Smooth muscle cell (in vitro differentiated cells): Measurements from ENCODE around the gene CACNA2D4. TPM values are rescaled to one million over a fixed set of nuclear protein-coding genes. Genes with fewer than 3 reads are reported as not detected.

Experiments
- DNase-seq: peaks from one replicate; lab custom pipeline; 2025; ENCODE audit not compliant: unreplicated experiment; lab: John Stamatoyannopoulos, UW
- H2AFZ ChIP-seq: fragments of 200-600 bp; sonication (generic); 2 replicates; pipeline ENCODE4 v1.6.0; 2016; ENCODE audit warnings: antibody characterized with exemption, low read depth, mild to moderate bottlenecking
- H3F3A ChIP-seq: fragments of 200-600 bp; sonication (generic); 2 replicates; pipeline ENCODE4 v1.6.0; 2017; ENCODE audit warnings: antibody characterized with exemption, low read depth
- H3K27ac ChIP-seq: fragments of 200-600 bp; sonication (generic); 2 replicates; pipeline ENCODE4 v1.5.1; 2016; ENCODE audit warnings: low read depth, mild to moderate bottlenecking
- H3K27me3 ChIP-seq: fragments of 200-600 bp; sonication (generic); 2 replicates; pipeline ENCODE4 v1.6.1; 2016; ENCODE audit warnings: low read depth, mild to moderate bottlenecking
- H3K36me3 ChIP-seq: fragments of 200-600 bp; sonication (generic); 2 replicates; pipeline ENCODE4 v1.5.1; 2016; ENCODE audit warnings: low read depth
- H3K4me1 ChIP-seq: fragments of 200-600 bp; sonication (generic); 2 replicates; pipeline ENCODE4 v1.5.1; 2016; ENCODE audit warnings: low read depth
- H3K4me2 ChIP-seq: fragments of 200-600 bp; sonication (generic); 2 replicates; pipeline ENCODE4 v1.6.0; 2016; ENCODE audit warnings: mild to moderate bottlenecking
- H3K4me3 ChIP-seq: fragments of 200-600 bp; sonication (generic); 2 replicates; pipeline ENCODE4 v1.5.1; 2016; ENCODE audit warnings: mild to moderate bottlenecking
- H3K79me2 ChIP-seq: fragments of 200-600 bp; sonication (generic); 2 replicates; pipeline ENCODE4 v1.6.0; 2016; ENCODE audit warnings: low read depth, mild to moderate bottlenecking
- H3K9ac ChIP-seq: fragments of 200-600 bp; sonication (generic); 2 replicates; pipeline ENCODE4 v1.6.0; 2016; ENCODE audit warnings: low read depth
- H3K9me3 ChIP-seq: fragments of 200-600 bp; sonication (generic); replicated peaks from 2 replicates; pipeline ENCODE4 v1.5.1; 2016; ENCODE audit warnings: low read depth
- H4K20me1 ChIP-seq: fragments of 200-600 bp; sonication (generic); 2 replicates; pipeline ENCODE4 v1.6.0; 2016; ENCODE audit warnings: low read depth
- WGBS: methylation state at CpG from one replicate; pipeline ENCODE4 v1.1.7; 2016; ENCODE audit warnings: low lambda C conversion rate; 5-methylcytosine and 5-hydroxymethylcytosine counted together
- polyA plus RNA-seq: library from polyadenylated mRNA; unstranded; fragments of >200 nt; fragmentation: Nextera tagmentation; extraction: Ambion mirVana; gene quantifications from 2 replicates; pipeline ENCODE4 v1.2.1, GENCODE V29; 2016
- total RNA-seq: library from RNA; depleted of rRNA; stranded (reverse); fragments of >200 nt; gene quantifications from 2 replicates; pipeline ENCODE4 v1.2.3, GENCODE V29; 2014
- TF ChIP-seq, protein P1 (sequence below): fragments of 200-600 bp; sonication (generic); IDR thresholded peaks from 2 replicates; pipeline ENCODE4 v1.5.1; 2017; ENCODE audit warnings: borderline replicate concordance, mild to moderate bottlenecking, antibody characterized with exemption; ENCODE audit not compliant: insufficient read depth, poor library complexity, severe bottlenecking

The CACNA2D4 gene
- total and polyA plus RNA-seq, 2 experiments from 2014 or later, result 0.98 TPM; not detected in 1

DNA sequence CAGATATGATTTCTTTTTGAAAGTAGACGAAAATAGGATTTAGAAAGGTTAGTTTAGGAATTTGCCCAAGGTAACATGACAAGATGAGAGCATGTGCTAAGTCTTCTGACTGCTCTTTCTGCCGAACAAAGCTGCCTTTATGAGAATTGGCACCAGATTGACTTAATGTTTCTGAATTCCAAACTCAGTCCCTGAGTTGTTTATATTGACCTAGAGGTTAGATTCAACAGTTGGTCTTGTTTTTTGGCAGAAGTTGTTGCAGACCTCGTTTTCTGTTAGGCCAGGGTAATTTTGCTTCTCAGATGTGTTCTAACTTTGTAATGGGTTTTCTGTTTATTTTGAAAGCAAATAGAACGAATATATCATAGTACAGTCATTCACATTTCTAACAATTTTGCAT lies 159.6 kb downstream of the CACNA2D4 start:
- Histone ChIP-seq H3K4me2 (no peak overlapping the region), H3K27me3 (no peaks in the 10 kb centered on the region), H3K9ac (no peak overlapping the region), H4K20me1 (peaks cover 86% of the 10 kb centered on the region), H2AFZ (no peak overlapping the region), H3F3A (no peaks in the 10 kb centered on the region), H3K4me1 (no peaks in the 10 kb centered on the region), H3K4me3 (no peak overlapping the region), H3K36me3 (peaks cover 10% of the 10 kb centered on the region), H3K27ac (no peak overlapping the region), H3K9me3 (no peaks in the 10 kb centered on the region), H3K79me2 (peaks cover 44% of the 10 kb centered on the region)
- 69% methylated on average over 4 of the region's 4 CpGs for WGBS
- TF ChIP-seq, protein P1, sequence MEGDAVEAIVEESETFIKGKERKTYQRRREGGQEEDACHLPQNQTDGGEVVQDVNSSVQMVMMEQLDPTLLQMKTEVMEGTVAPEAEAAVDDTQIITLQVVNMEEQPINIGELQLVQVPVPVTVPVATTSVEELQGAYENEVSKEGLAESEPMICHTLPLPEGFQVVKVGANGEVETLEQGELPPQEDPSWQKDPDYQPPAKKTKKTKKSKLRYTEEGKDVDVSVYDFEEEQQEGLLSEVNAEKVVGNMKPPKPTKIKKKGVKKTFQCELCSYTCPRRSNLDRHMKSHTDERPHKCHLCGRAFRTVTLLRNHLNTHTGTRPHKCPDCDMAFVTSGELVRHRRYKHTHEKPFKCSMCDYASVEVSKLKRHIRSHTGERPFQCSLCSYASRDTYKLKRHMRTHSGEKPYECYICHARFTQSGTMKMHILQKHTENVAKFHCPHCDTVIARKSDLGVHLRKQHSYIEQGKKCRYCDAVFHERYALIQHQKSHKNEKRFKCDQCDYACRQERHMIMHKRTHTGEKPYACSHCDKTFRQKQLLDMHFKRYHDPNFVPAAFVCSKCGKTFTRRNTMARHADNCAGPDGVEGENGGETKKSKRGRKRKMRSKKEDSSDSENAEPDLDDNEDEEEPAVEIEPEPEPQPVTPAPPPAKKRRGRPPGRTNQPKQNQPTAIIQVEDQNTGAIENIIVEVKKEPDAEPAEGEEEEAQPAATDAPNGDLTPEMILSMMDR, result no peak
- no peak for DNase-seq

DNA sequence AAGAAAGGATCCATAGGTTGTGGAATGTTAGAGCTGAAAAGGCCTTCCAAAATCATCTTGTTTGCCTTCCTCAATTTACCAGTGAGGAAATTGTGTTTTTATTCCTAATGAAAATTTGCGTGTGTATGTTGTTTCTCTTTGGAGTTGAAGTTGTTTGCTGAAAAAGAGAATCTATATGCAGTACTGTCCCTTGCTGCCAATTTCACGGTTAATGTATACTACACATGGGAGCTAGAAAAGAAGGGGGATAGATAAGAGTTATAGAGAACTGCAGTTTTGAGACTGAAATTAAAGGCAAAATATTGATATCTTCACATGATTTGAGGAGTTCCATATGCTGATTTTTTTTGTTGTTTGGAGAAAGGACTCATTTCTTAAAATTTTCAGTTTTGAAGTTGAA lies 160.1 kb downstream of the CACNA2D4 start:
- Histone ChIP-seq H3K9ac (no peak overlapping the region), H2AFZ (no peak overlapping the region), H3K4me1 (no peaks in the 10 kb centered on the region), H3K36me3 (peaks cover 10% of the 10 kb centered on the region), H3F3A (no peaks in the 10 kb centered on the region), H3K4me3 (no peak overlapping the region), H3K27me3 (no peaks in the 10 kb centered on the region), H3K9me3 (no peaks in the 10 kb centered on the region), H3K79me2 (peaks cover 44% of the 10 kb centered on the region), H3K4me2 (no peak overlapping the region), H3K27ac (no peak overlapping the region), H4K20me1 (peaks cover 84% of the 10 kb centered on the region)
- TF ChIP-seq, protein P1, result no peak
- WGBS, result 97% methylated on average over 2 of the region's 2 CpGs
- DNase-seq, result no peak

DNA sequence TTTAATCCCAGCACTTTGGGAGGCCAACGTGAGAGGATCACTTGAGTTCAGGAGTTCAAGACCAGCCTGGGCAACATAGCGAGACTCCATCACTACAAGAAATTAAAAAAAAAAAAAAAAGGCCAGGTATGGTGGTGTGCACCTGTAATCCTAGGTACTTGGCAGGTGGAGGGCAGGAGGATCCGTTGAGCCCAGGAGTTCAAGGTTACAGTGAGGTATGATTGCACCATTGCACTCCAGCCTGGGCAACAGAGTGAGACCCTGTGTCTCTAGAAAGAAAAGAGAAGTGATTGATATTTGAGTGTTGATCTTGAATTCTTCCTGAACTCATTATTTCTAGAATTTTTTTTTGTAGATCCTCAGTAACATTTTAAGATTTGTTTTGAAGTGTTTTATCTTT lies 168.2 kb downstream of the CACNA2D4 start:
- Histone ChIP-seq H3K27ac (no peak overlapping the region), H3K9ac (no peak overlapping the region), H3K4me2 (no peak overlapping the region), H3F3A (no peaks in the 10 kb centered on the region), H3K4me3 (no peak overlapping the region), H3K36me3 (peaks cover 16% of the 10 kb centered on the region), H3K27me3 (no peaks in the 10 kb centered on the region), H3K4me1 (no peaks in the 10 kb centered on the region), H3K79me2 (peaks cover 72% of the 10 kb centered on the region), H2AFZ (no peak overlapping the region), H3K9me3 (peaks cover 11% of the 10 kb centered on the region), H4K20me1 (peaks cover 67% of the 10 kb centered on the region)
- TF ChIP-seq, protein P1, result no peak
- DNase-seq, result no peak
- WGBS, result 98% methylated on average over 3 of the region's 3 CpGs

DNA sequence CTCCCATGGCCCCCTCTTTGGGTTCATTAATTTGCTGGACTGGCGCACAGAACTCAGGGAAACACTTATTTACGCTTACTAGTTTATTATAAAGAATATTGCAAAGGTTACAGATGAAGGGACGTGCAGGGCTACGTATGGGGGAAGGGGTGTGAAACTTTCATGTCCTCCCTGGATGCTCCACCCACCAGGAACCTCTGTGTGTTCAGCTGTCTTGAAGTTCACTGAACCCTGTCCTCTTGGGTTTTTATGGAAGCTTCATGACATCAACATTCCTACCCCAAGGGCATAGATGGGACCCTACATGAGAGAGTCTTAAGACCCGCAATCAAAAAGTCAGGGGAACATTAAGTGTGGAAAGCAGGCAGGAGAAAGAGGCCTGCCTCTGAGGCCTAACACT lies 169.4 kb downstream of the CACNA2D4 start:
- Histone ChIP-seq H4K20me1 (peaks cover 73% of the 10 kb centered on the region), H3K79me2 (peaks cover 75% of the 10 kb centered on the region), H3F3A (no peaks in the 10 kb centered on the region), H2AFZ (no peak overlapping the region), H3K36me3 (peaks cover 9% of the 10 kb centered on the region), H3K4me2 (no peak overlapping the region), H3K9ac (no peak overlapping the region), H3K27ac (no peak overlapping the region), H3K27me3 (no peaks in the 10 kb centered on the region), H3K4me3 (no peak overlapping the region), H3K9me3 (peaks cover 11% of the 10 kb centered on the region), H3K4me1 (no peaks in the 10 kb centered on the region)
- 97% methylated on average over 5 of the region's 5 CpGs for WGBS
- TF ChIP-seq, protein P1, result no peak
- no peak for DNase-seq
